ENCODE results near the gene THSD4. TPM values are rescaled to one million over a fixed set of nuclear protein-coding genes. Genes with fewer than 3 reads are reported as not detected.

Gene THSD4
- total RNA-seq, 4 donors from 2014 or later: 39.4 to 232 (median 127) TPM

DNA sequence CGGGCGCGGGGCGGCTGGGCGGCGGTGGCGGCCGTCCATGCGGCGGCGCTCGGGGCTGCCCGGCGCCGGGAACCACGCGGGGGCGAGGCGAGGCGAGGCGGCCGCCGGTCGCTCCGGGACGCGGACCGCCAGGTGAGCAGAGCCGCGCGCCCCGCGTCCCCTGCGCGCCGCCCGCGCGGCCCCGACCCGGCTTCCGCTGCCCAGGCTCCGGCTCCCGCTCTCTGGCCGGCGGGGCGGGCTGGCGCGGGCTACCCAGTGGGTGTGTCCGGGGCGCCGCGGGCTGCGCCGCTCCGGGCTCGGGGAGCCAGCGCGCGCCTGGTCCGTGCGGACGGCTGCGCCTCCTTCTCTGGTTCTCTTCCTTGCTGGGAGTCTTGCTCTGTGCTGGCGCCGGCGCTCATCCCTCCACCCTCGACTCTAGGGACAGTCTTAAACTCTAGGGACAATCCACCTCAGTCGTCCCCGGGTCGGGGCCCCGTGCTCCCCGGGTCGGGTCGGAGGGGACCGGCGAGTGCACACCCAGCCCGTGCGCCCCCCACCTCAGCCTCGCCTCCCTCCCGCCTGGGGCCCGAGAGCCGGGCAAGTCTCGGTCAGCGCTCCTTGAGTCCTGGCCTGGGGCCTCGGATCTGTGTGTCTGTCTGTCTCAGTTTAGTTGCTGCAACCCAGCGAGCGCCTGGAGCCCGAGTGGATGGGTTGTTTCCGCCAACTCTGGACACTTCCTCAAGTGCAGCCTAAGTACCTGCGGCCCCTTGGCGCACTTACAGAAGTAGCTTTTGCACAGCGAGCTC, 488 bp downstream of the THSD4 start:
- WGBS, 2 donors: 0 to 2% methylated on average over 11 to 15 of the region's 93 CpGs
- H3K27me3 ChIP-seq: peaks cover 0 to 18% (median 0%) of the 10 kb centered on the region in 4 donors
- H3K9me3 ChIP-seq: no peaks in the 10 kb centered on the region
- H3K4me3 ChIP-seq: peak overlapping the region; percentile 52 to 72 (median 62)
- intact Hi-C loops (cut with DNase I): no loop called here
- no peaks in the 10 kb centered on the region for H3K36me3 ChIP-seq
- no peak for TF ChIP-seq POLR2A (IDR thresholded peaks at IDR 0.05)
- peaks cover 0 to 53% (median 13%) of the 10 kb centered on the region in 3 donors for H3K4me1 ChIP-seq
- peak overlapping the region; percentile 78 to 86 (median 80) for H3K27ac ChIP-seq
- no peak for DNase-seq

DNA sequence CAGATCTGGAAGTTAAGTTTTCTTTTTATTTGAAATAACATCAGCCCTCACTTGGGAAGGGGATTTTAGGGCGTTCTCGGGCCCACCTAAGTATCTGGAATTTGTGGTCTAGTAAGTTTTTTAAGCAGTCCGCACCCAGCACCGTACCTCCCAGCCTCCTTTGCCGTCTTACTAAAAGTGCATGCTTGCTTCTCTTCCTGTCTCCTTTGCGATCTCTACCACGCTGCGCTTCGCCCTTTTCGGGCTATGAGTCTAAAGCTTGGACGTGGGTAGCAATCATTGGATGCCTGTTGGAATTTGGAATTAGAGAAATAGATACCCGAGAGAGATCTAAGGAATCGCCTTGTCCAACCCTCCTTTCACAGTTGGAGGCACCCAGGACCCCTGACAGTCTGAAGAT, 1.1 kb downstream of the THSD4 start:
- peak overlapping the region; percentile 52 to 72 (median 62) for H3K4me3 ChIP-seq
- H3K9me3 ChIP-seq: no peaks in the 10 kb centered on the region
- TF ChIP-seq POLR2A (IDR thresholded peaks at IDR 0.05): no peak
- TF ChIP-seq, protein P1, sequence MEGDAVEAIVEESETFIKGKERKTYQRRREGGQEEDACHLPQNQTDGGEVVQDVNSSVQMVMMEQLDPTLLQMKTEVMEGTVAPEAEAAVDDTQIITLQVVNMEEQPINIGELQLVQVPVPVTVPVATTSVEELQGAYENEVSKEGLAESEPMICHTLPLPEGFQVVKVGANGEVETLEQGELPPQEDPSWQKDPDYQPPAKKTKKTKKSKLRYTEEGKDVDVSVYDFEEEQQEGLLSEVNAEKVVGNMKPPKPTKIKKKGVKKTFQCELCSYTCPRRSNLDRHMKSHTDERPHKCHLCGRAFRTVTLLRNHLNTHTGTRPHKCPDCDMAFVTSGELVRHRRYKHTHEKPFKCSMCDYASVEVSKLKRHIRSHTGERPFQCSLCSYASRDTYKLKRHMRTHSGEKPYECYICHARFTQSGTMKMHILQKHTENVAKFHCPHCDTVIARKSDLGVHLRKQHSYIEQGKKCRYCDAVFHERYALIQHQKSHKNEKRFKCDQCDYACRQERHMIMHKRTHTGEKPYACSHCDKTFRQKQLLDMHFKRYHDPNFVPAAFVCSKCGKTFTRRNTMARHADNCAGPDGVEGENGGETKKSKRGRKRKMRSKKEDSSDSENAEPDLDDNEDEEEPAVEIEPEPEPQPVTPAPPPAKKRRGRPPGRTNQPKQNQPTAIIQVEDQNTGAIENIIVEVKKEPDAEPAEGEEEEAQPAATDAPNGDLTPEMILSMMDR (IDR thresholded peaks at IDR 0.05): no peak
- H3K27ac ChIP-seq: peak overlapping the region; percentile 78 to 86 (median 80)
- H3K27me3 ChIP-seq: peaks cover 0 to 18% (median 0%) of the 10 kb centered on the region in 4 donors
- peaks cover 0 to 59% (median 18%) of the 10 kb centered on the region in 3 donors for H3K4me1 ChIP-seq
- WGBS, 2 donors: 11 to 14% methylated on average over 13 of the region's 13 CpGs
- DNase-seq: no peak
- no peaks in the 10 kb centered on the region for H3K36me3 ChIP-seq
- intact Hi-C loops (cut with DNase I): no loop called here

DNA sequence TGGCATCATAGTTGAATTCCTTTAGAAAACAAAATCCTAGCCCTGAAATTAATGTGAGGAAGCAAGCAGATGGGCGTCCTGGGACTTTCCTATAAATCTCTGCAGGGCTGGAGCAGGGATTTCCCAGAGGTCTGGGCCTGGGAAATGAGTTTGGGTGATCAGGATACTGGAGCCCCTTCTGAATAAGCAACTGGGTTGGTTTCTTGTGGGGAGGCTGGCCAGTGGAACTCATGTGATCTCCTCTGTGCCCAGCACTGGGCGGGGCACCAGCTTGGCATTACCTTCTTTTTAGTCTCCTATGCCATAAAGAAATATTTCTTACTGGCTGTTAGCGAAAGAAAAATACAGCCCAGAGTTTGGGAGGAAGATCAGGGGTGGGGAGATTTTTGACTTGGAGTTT, 1.7 kb downstream of the THSD4 start:
- intact Hi-C loops (cut with DNase I): no loop called here

DNA sequence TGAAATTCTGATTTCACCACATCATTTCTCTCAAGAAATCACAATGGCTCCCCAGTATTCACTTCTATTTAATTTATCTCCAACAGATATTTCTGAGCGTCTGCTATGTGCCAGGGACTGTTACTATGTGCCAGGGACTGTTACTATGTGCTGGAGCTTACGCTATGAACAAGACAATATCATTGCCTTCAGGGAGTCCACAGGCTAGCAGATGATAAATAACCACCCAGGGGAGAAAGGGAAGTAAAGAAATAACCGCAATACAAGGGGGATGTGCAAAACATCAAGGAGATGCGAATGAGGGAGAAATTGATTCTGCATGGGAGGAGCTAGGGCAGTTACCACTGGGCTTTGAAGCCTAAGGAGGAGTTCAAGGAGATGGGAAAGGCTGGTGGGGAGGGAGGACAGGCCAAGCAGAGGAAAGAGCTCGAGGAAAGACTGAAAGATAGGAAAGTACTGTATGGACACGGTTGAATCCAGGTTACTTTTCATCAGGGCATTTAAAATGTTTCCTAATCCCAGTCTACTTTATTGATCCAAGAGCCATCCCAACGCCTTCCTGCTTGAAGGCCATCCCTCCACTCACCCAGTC, 2.5 kb downstream of the THSD4 start:
- Histone ChIP-seq H3K4me3 (no peak overlapping the region), H3K36me3 (no peaks in the 10 kb centered on the region), H3K27me3 (peaks cover 0 to 18% (median 0%) of the 10 kb centered on the region in 4 donors), H3K4me1 (peaks cover 0 to 73% (median 27%) of the 10 kb centered on the region in 3 donors), H3K9me3 (no peaks in the 10 kb centered on the region), H3K27ac (peak overlapping the region in 1 of 4 donors; percentile 82)
- 35 to 52% methylated on average over 7 of the region's 7 CpGs for WGBS, 2 donors
- no peak for DNase-seq
- TF ChIP-seq, protein P1 (IDR thresholded peaks at IDR 0.05): no peak
- TF ChIP-seq POLR2A (IDR thresholded peaks at IDR 0.05): no peak
- intact Hi-C loops (cut with DNase I): no loop called here

More for the DNA sequence above, 1.7 kb downstream of the THSD4 start:
- 32 to 42% methylated on average over 3 of the region's 3 CpGs for WGBS, 2 donors
- H3K9me3 ChIP-seq: no peaks in the 10 kb centered on the region
- H3K36me3 ChIP-seq: no peaks in the 10 kb centered on the region
- H3K4me1 ChIP-seq: peaks cover 0 to 65% (median 23%) of the 10 kb centered on the region in 3 donors
- no peak for DNase-seq
- peaks cover 0 to 18% (median 0%) of the 10 kb centered on the region in 4 donors for H3K27me3 ChIP-seq
- TF ChIP-seq, protein P1 (IDR thresholded peaks at IDR 0.05): no peak
- peak in 1 of 4 donors; percentile 23 for TF ChIP-seq POLR2A (IDR thresholded peaks at IDR 0.05)
- H3K4me3 ChIP-seq: peak overlapping the region in 3 of 4 donors; percentile 60 to 72 (median 64)
- peak overlapping the region in 3 of 4 donors; percentile 78 to 86 (median 82) for H3K27ac ChIP-seq

DNA sequence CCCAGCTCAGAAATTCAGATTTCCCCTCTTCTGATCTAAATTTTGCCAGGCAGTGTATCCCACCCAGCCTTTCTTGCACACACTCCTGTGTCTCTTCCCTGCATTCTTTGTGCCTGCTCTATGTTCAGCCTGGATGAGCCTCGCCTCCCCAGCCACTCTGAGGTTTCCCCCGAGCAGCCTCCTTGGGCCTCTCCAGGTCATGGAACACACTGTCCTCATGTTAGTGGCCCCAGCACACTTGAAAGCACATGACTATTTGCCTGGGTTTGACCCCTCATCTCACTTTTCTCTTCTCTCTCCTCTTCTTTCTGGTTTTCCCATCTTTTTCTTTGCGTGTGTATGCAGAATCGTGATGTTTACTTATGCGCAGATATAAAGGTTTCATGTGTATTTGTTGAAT, 3.1 kb downstream of the THSD4 start:
- peaks cover 0 to 18% (median 0%) of the 10 kb centered on the region in 4 donors for H3K27me3 ChIP-seq
- no peaks in the 10 kb centered on the region for H3K9me3 ChIP-seq
- no peak for DNase-seq
- peaks cover 0 to 78% (median 27%) of the 10 kb centered on the region in 3 donors for H3K4me1 ChIP-seq
- 86 to 87% methylated on average over 5 of the region's 5 CpGs for WGBS, 2 donors
- TF ChIP-seq, protein P1 (IDR thresholded peaks at IDR 0.05): no peak
- TF ChIP-seq POLR2A (IDR thresholded peaks at IDR 0.05): no peak
- no peak overlapping the region for H3K27ac ChIP-seq
- H3K4me3 ChIP-seq: no peak overlapping the region
- intact Hi-C loops (cut with DNase I): no loop called here
- H3K36me3 ChIP-seq: no peaks in the 10 kb centered on the region
